Astrocyte (in vitro differentiated cells and primary cell): Measurements from ENCODE around the gene DPH1. TPM values are rescaled to one million over a fixed set of nuclear protein-coding genes. Genes with fewer than 3 reads are reported as not detected.

ENCODE experiments used
- DNase-seq: peaks from one replicate; pipeline ENCODE4 v3.0.0-alpha.2; 2010; ENCODE audit warnings: low read depth
- FAIRE-seq: peaks from 2 replicates; lab custom pipeline; 2011; peaks lifted over from hg19 to GRCh38; lab: Jason Lieb, UNC
- H2AFZ ChIP-seq: 2 replicates; pipeline ENCODE4 v1.6.0; 2012; ENCODE audit warnings: low read depth, low read length, inconsistent platforms
- H3K27ac ChIP-seq: 2 replicates; pipeline ENCODE4 v1.5.1; 2011; ENCODE audit warnings: low read depth, low read length, inconsistent platforms
- H3K27me3 ChIP-seq: 2 replicates; pipeline ENCODE4 v1.6.0; 2011; ENCODE audit warnings: low read length, inconsistent platforms; ENCODE audit not compliant: insufficient read depth
- H3K36me3 ChIP-seq: 2 replicates; pipeline ENCODE4 v1.5.1; 2011; ENCODE audit warnings: low read length, inconsistent platforms; ENCODE audit not compliant: insufficient read depth
- H3K4me1 ChIP-seq: 2 replicates; pipeline ENCODE4 v1.5.1; 2011; ENCODE audit warnings: low read length, inconsistent platforms; ENCODE audit not compliant: insufficient read depth
- H3K4me2 ChIP-seq: 2 replicates; pipeline ENCODE4 v1.6.0; 2012; ENCODE audit warnings: low read length, inconsistent platforms
- H3K4me3 ChIP-seq: 2 replicates; pipeline ENCODE4 v1.5.1; 2011; ENCODE audit warnings: low read depth, mild to moderate bottlenecking, low read length, inconsistent platforms; ENCODE audit not compliant: insufficient read depth
- H3K79me2 ChIP-seq: 2 replicates; pipeline ENCODE4 v1.6.0; 2012; ENCODE audit warnings: mild to moderate bottlenecking, low read length, inconsistent platforms; ENCODE audit not compliant: insufficient read depth
- H3K9ac ChIP-seq: 2 replicates; pipeline ENCODE4 v1.6.0; 2012; ENCODE audit warnings: mild to moderate bottlenecking, low read length, inconsistent platforms
- H3K9me3 ChIP-seq: 2 replicates; pipeline ENCODE4 v1.5.1; 2012; ENCODE audit warnings: low read depth, mild to moderate bottlenecking, low read length, inconsistent platforms; ENCODE audit not compliant: insufficient read depth
- H4K20me1 ChIP-seq: 2 replicates; pipeline ENCODE4 v1.6.0; 2012; ENCODE audit warnings: low read length, inconsistent platforms; ENCODE audit not compliant: insufficient read depth
- H3K27ac Mint-ChIP-seq: one replicate; pipeline ENCODE4 v1.8.0; 2021; ENCODE audit warnings: mild to moderate bottlenecking, mixed read lengths; ENCODE audit not compliant: unreplicated experiment
- H3K27me3 Mint-ChIP-seq: one replicate; pipeline ENCODE4 v1.8.0; 2021; ENCODE audit warnings: low read depth, mixed read lengths; ENCODE audit not compliant: unreplicated experiment
- H3K36me3 Mint-ChIP-seq: one replicate; pipeline ENCODE4 v1.8.0; 2021; ENCODE audit warnings: low read depth, mixed read lengths; ENCODE audit not compliant: unreplicated experiment
- H3K4me1 Mint-ChIP-seq: one replicate; pipeline ENCODE4 v1.8.0; 2021; ENCODE audit warnings: low read depth, mixed read lengths; ENCODE audit not compliant: unreplicated experiment
- H3K4me3 Mint-ChIP-seq: one replicate; pipeline ENCODE4 v1.8.0; 2021; ENCODE audit warnings: mild to moderate bottlenecking, moderate library complexity, mixed read lengths; ENCODE audit not compliant: unreplicated experiment
- H3K9me3 Mint-ChIP-seq: one replicate; pipeline ENCODE4 v1.8.0; 2021; ENCODE audit warnings: mild to moderate bottlenecking, mixed read lengths; ENCODE audit not compliant: unreplicated experiment
- CTCF ChIP-seq: IDR thresholded peaks from 2 replicates; pipeline ENCODE4 v1.5.1; 2011; ENCODE audit warnings: low read depth, mild to moderate bottlenecking, inconsistent platforms, low read length, moderate library complexity; ENCODE audit not compliant: insufficient read depth
- EZH2 ChIP-seq: IDR thresholded peaks from 2 replicates; pipeline ENCODE4 v1.6.1; 2012; ENCODE audit warnings: mild to moderate bottlenecking, low read length, inconsistent platforms; ENCODE audit not compliant: insufficient read depth
- total RNA-seq: library from RNA; stranded (reverse); gene quantifications from 2 replicates; pipeline ENCODE4 v1.2.1, GENCODE V29; 2021

The DPH1 gene
- total RNA-seq, 1 donor from 2014 or later: 25.8 TPM

- Mint-ChIP-seq H3K36me3 (peaks cover 4% of the 10 kb centered on the region), H3K4me1 (peaks cover 59% of the 10 kb centered on the region), H3K27me3 (no peaks in the 10 kb centered on the region), H3K9me3 (no peaks in the 10 kb centered on the region), H3K4me3 (peak overlapping the region; percentile 67), H3K27ac (peak overlapping the region; percentile 83)
- H4K20me1 ChIP-seq: no peaks in the 10 kb centered on the region
- H3K4me1 ChIP-seq: peaks cover 56% of the 10 kb centered on the region
- TF ChIP-seq EZH2 (no peak), CTCF (peak; percentile 42)
- no peak overlapping the region for H3K4me3 ChIP-seq
- H3K27ac ChIP-seq: peak overlapping the region; percentile 68
- H3K9me3 ChIP-seq: no peaks in the 10 kb centered on the region
- peak overlapping the region; percentile 57 for H3K9ac ChIP-seq
- H3K36me3 ChIP-seq: peaks cover 2% of the 10 kb centered on the region
- peak; percentile 74 for FAIRE-seq
- peak; percentile 97 for DNase-seq
- no peaks in the 10 kb centered on the region for H3K79me2 ChIP-seq
- no peak overlapping the region for H2AFZ ChIP-seq
- no peaks in the 10 kb centered on the region for H3K27me3 ChIP-seq
- peak overlapping the region; percentile 56 for H3K4me2 ChIP-seq
These were observed 61.0 kb downstream of the DPH1 start for GRCh38 chr17:2090804-2091534.

GRCh38 chr17:2092253-2092652 is 62.3 kb downstream of the DPH1 start:
- Mint-ChIP-seq H3K27me3 (no peaks in the 10 kb centered on the region), H3K4me1 (peaks cover 55% of the 10 kb centered on the region), H3K9me3 (no peaks in the 10 kb centered on the region), H3K4me3 (no peak overlapping the region), H3K36me3 (peaks cover 5% of the 10 kb centered on the region), H3K27ac (peak overlapping the region; percentile 80)
- H3K9ac ChIP-seq: no peak overlapping the region
- no peak overlapping the region for H2AFZ ChIP-seq
- H3K9me3 ChIP-seq: no peaks in the 10 kb centered on the region
- no peak overlapping the region for H3K27ac ChIP-seq
- H3K79me2 ChIP-seq: peaks cover 6% of the 10 kb centered on the region
- FAIRE-seq (no peak), DNase-seq (no peak)
- H3K4me3 ChIP-seq: no peak overlapping the region
- H3K36me3 ChIP-seq: no peaks in the 10 kb centered on the region
- TF ChIP-seq CTCF (no peak), EZH2 (no peak)
- H4K20me1 ChIP-seq: no peaks in the 10 kb centered on the region
- peaks cover 54% of the 10 kb centered on the region for H3K4me1 ChIP-seq
- no peak overlapping the region for H3K4me2 ChIP-seq
- H3K27me3 ChIP-seq: no peaks in the 10 kb centered on the region

DNA sequence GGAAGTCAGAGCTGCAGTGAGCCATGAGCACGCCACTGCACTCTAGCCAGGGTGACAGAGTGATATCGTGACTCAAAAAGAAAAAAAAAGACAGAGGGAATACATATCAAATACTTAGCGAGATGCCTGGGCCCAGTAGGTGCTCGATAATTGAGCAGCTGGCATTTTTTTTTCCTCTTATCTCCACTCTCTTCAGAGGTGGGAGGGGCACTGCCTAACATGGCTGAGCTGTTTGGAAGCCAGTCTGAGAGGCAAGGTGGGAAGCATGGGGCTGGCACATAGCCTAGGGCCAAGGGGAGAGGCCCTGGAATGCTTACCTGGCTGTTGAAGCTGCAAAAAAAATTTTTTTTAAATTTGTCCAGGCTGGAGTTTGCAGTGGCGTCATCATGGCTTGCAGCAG is 63.4 kb downstream of the DPH1 start:
- Mint-ChIP-seq H3K36me3 (peaks cover 5% of the 10 kb centered on the region), H3K4me1 (peaks cover 46% of the 10 kb centered on the region)

More for the DNA sequence above, 63.4 kb downstream of the DPH1 start:
- DNase-seq (no peak), FAIRE-seq (no peak)
- Histone ChIP-seq H3K27ac (no peak overlapping the region), H3K36me3 (no peaks in the 10 kb centered on the region), H3K4me1 (peaks cover 44% of the 10 kb centered on the region), H3K79me2 (peaks cover 6% of the 10 kb centered on the region), H4K20me1 (no peaks in the 10 kb centered on the region), H2AFZ (no peak overlapping the region), H3K4me2 (no peak overlapping the region), H3K9ac (no peak overlapping the region), H3K27me3 (no peaks in the 10 kb centered on the region), H3K9me3 (no peaks in the 10 kb centered on the region), H3K4me3 (no peak overlapping the region)
- no peak for TF ChIP-seq CTCF
- TF ChIP-seq EZH2: no peak
- Mint-ChIP-seq H3K9me3 (no peaks in the 10 kb centered on the region), H3K27me3 (no peaks in the 10 kb centered on the region), H3K4me3 (no peak overlapping the region), H3K27ac (no peak overlapping the region)
